Fibroblast of mammary gland (primary cell): ENCODE data around the gene PSMB11.

ENCODE experiments used
- DNase-seq: peaks from one replicate; pipeline ENCODE4 v3.0.0-alpha.2; 2010; ENCODE audit warnings: low read depth
- H3K4me3 ChIP-seq: 2 replicates; pipeline ENCODE4 v1.5.1; 2011; ENCODE audit warnings: low read depth, mild to moderate bottlenecking, low read length, moderate library complexity; ENCODE audit not compliant: control insufficient read depth
- CTCF ChIP-seq: conservative IDR thresholded peaks from 2 replicates; pipeline ENCODE4 v1.5.1; 2011; ENCODE audit warnings: low read depth, low read length, inconsistent platforms; ENCODE audit not compliant: control insufficient read depth, insufficient read depth

PSMB11 gene, protein sequence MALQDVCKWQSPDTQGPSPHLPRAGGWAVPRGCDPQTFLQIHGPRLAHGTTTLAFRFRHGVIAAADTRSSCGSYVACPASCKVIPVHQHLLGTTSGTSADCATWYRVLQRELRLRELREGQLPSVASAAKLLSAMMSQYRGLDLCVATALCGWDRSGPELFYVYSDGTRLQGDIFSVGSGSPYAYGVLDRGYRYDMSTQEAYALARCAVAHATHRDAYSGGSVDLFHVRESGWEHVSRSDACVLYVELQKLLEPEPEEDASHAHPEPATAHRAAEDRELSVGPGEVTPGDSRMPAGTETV

DNA sequence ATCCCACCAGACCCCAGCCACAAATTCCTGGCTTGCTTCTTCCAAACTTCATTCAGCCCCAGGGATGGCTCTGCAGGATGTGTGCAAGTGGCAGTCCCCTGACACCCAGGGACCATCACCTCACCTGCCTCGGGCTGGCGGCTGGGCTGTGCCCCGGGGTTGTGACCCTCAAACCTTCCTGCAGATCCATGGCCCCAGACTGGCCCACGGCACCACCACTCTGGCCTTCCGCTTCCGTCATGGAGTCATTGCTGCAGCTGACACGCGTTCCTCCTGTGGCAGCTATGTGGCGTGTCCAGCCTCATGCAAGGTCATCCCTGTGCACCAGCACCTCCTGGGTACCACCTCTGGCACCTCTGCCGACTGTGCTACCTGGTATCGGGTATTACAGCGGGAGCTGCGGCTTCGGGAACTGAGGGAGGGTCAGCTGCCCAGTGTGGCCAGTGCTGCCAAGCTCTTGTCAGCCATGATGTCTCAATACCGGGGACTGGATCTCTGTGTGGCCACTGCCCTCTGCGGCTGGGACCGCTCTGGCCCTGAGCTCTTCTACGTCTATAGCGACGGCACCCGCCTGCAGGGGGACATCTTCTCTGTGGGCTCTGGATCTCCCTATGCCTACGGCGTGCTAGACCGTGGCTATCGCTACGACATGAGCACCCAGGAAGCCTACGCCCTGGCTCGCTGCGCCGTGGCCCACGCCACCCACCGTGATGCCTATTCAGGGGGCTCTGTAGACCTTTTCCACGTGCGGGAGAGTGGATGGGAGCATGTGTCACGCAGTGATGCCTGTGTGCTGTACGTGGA is at the start of gene PSMB11:
PSMB11 (plus strand) TSS at position 51 of the 804 bp plus-strand sequence; CDS start at position 65, 14 bp downstream.
- H3K4me3 ChIP-seq = no peak within 1 kb of the TSS
- TF ChIP-seq CTCF = no peak
- no peak for DNase-seq

- no peak for TF ChIP-seq CTCF
- no peak for DNase-seq
- no peak overlapping the region for H3K4me3 ChIP-seq
Measured at GRCh38 chr14:22993517-22993916, 48.5 kb upstream of the PSMB11 start.

GRCh38 chr14:22994762-22995275 is 47.2 kb upstream of the PSMB11 start:
- TF ChIP-seq CTCF = peak; percentile 70
- DNase-seq = peak; percentile 67
- H3K4me3 ChIP-seq = no peak overlapping the region

- H3K4me3 ChIP-seq = no peak overlapping the region
- DNase-seq = no peak
- no peak for TF ChIP-seq CTCF
Measured at GRCh38 chr14:22995889-22996625, 46.0 kb upstream of the PSMB11 start.

- no peak for TF ChIP-seq CTCF
- peak; percentile 44 for DNase-seq
- no peak overlapping the region for H3K4me3 ChIP-seq
Measured at GRCh38 chr14:22996768-22997654, 45.0 kb upstream of the PSMB11 start.

DNA sequence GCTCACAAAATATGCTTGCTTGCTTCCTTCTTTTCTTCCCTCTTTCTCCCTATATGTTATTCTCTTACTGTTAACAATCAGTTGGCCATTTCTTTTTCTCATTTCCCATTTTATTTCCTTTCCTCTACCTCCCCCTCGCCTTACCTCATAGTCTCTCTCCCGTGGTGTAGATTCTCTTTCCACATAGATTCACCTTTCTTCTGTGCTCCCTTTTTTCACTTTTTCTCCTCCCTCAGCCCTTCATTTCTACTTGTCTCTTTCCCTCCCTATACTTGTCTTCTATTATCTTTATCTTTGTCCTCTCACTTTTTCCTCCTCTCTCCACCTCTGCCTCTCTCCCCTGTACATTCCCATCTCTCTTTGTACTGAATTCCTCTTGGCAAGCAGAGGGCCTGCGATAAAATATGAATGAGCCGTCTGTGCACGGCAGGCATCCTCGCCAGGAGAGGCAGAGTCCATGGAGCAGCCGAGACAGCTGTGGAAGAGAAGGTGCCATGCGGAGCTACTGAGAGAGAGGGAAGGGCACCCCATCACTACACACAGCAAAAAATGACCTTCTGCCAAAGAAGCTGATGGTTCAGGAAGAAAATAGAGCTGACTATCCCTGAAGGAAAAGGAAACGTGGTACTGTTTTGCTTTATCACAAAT is 44.2 kb upstream of the PSMB11 start:
- no peak for DNase-seq
- no peak for TF ChIP-seq CTCF
- no peak overlapping the region for H3K4me3 ChIP-seq
